Ovary (tissue), 3 donors: ENCODE data around the gene INPP5D.

Experiments
- POLR2A ChIP-seq: fragments of 450-650 bp; IDR thresholded peaks from one replicate; pipeline ENCODE4 v1.6.1; 2017; ENCODE audit warnings: antibody characterized with exemption, mild to moderate bottlenecking, moderate library complexity
- TF ChIP-seq, protein P1 (sequence below), 3 donors: fragments of 450-650 bp in 2 of 3; fragments of 200-600 bp in 1 of 3; IDR thresholded peaks; one replicate each; pipeline versions ENCODE4 v1.5.1 to v1.8.0; 2016 to 2022; ENCODE audit warnings: antibody characterized with exemption in 3 of 3, mild to moderate bottlenecking in 1 of 3
- donor health status: DM: no; HTN: no; CAD: no.

DNA sequence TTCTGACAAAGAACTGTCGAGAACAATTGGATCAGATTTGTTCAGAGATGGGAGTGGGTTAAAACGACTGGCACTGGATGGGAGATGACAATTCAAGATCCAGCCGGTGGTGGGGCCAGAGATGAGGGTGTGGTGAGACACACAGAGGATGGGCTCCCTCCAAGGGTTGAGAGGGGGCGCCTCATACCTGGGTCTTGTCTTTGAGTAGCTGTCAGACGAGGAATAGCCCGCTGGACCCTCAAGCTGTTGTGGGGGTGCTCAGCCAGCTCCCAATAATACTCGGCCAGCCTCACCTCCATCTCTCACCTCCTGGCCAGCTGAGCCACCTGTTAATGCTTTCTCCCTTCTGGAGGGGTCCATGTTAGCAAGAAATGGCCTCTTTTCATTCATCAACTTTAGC, 14.0 kb downstream of the INPP5D start:
- TF ChIP-seq, protein P1, sequence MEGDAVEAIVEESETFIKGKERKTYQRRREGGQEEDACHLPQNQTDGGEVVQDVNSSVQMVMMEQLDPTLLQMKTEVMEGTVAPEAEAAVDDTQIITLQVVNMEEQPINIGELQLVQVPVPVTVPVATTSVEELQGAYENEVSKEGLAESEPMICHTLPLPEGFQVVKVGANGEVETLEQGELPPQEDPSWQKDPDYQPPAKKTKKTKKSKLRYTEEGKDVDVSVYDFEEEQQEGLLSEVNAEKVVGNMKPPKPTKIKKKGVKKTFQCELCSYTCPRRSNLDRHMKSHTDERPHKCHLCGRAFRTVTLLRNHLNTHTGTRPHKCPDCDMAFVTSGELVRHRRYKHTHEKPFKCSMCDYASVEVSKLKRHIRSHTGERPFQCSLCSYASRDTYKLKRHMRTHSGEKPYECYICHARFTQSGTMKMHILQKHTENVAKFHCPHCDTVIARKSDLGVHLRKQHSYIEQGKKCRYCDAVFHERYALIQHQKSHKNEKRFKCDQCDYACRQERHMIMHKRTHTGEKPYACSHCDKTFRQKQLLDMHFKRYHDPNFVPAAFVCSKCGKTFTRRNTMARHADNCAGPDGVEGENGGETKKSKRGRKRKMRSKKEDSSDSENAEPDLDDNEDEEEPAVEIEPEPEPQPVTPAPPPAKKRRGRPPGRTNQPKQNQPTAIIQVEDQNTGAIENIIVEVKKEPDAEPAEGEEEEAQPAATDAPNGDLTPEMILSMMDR (IDR thresholded peaks at IDR 0.05), result no peak
- TF ChIP-seq POLR2A, result no peak
